ENCODE data around the gene RGSL1. TPM values are rescaled to one million over a fixed set of nuclear protein-coding genes. Genes with fewer than 3 reads are reported as not detected.

Gene RGSL1
- total RNA-seq, 1 experiment from 2014 or later = not detected

- Histone ChIP-seq H3K9me3 (ENCODE audit: control insufficient read depth, insufficient read depth, low read depth, low read length) (no peaks in the 10 kb centered on the region), H3K27me3 (ENCODE audit: control insufficient read depth, insufficient read depth, low read length) (no peaks in the 10 kb centered on the region), H3K4me3 (ENCODE audit: low read depth in 2 of 2, low read length in 2 of 2) (no peak overlapping the region), H3K4me1 (ENCODE audit: control insufficient read depth, insufficient read depth, low read length) (no peaks in the 10 kb centered on the region), H3K27ac (ENCODE audit: low read length) (no peak overlapping the region), H3K36me3 (ENCODE audit: control insufficient read depth, insufficient read depth, low read length) (no peaks in the 10 kb centered on the region)
- no peak for DNase-seq (ENCODE audit: low read depth, low spot score)
- no peak for ATAC-seq
- intact Hi-C loops (cut with micrococcal nuclease; ENCODE audit: unreplicated experiment) (no loop called here), in situ Hi-C loops (cut with HindIII; ENCODE audit: low pct_unique_long_range_greater_than_20kb, low sequenced_read_pairs) (no loop called here)
- no TSS peak for BruUV-seq (replicated peaks)
- ChIA-PET POLR2A (no interaction called here), CTCF (no interaction called here)
- no peak for TF ChIP-seq POLR2AphosphoS5 (IDR thresholded peaks at IDR 0.05; ENCODE audit: low read depth, low read length)
These were observed 2.3 kb upstream of the RGSL1 start for GRCh38 chr1:182447660-182448059.

GRCh38 chr1:182453631-182454030 lies 3.7 kb downstream of the RGSL1 start:
- H3K4me3 ChIP-seq (ENCODE audit: low read depth in 2 of 2, low read length in 2 of 2) = no peak overlapping the region
- POLR2A ChIA-PET = interaction anchor here (0.5 to 0.6 kb wide), 2 partner anchors 10 to 26 kb away, joined by 3 to 5 read pairs; no protein-coding TSS in a partner anchor
- H3K27ac ChIP-seq (ENCODE audit: low read length) = no peak overlapping the region
- intact Hi-C loops (cut with micrococcal nuclease; ENCODE audit: unreplicated experiment) = no loop called here
- H3K27me3 ChIP-seq (ENCODE audit: control insufficient read depth, insufficient read depth, low read length) = no peaks in the 10 kb centered on the region
- ATAC-seq (no peak), DNase-seq (ENCODE audit: low read depth, low spot score) (no peak)
- H3K4me1 ChIP-seq (ENCODE audit: control insufficient read depth, insufficient read depth, low read length) = no peaks in the 10 kb centered on the region
- in situ Hi-C loops (cut with HindIII; ENCODE audit: low pct_unique_long_range_greater_than_20kb, low sequenced_read_pairs) = no loop called here
- no peak for TF ChIP-seq REST (IDR thresholded peaks at IDR 0.05; ENCODE audit: insufficient read depth in 1 of 2, low read depth in 2 of 2, low read length in 1 of 2)
- no peak for TF ChIP-seq POLR2AphosphoS5 (IDR thresholded peaks at IDR 0.05; ENCODE audit: low read depth, low read length)
- no peak for TF ChIP-seq TCF7L2 (IDR thresholded peaks at IDR 0.05; ENCODE audit: low read depth, low read length)
- TF ChIP-seq CTCF (IDR thresholded peaks at IDR 0.05) = no peak
- no peak for TF ChIP-seq SIN3A (IDR thresholded peaks at IDR 0.05; ENCODE audit: borderline replicate concordance, insufficient read depth, low read depth, low read length)
- H3K36me3 ChIP-seq (ENCODE audit: control insufficient read depth, insufficient read depth, low read length) = no peaks in the 10 kb centered on the region
- no TSS peak for BruUV-seq (replicated peaks)
- CTCF ChIA-PET = no interaction called here
- no peaks in the 10 kb centered on the region for H3K9me3 ChIP-seq (ENCODE audit: control insufficient read depth, insufficient read depth, low read depth, low read length)

- ChIA-PET POLR2A (no interaction called here), CTCF (no interaction called here)
- TF ChIP-seq REST (IDR thresholded peaks at IDR 0.05; ENCODE audit: insufficient read depth in 1 of 2, low read depth in 2 of 2, low read length in 1 of 2) = no peak
- TF ChIP-seq POLR2AphosphoS5 (IDR thresholded peaks at IDR 0.05; ENCODE audit: low read depth, low read length) = no peak
- no peak for TF ChIP-seq CTCF (IDR thresholded peaks at IDR 0.05)
- no peak for TF ChIP-seq SIN3A (IDR thresholded peaks at IDR 0.05; ENCODE audit: borderline replicate concordance, insufficient read depth, low read depth, low read length)
- no peak for TF ChIP-seq TCF7L2 (IDR thresholded peaks at IDR 0.05; ENCODE audit: low read depth, low read length)
- no peaks in the 10 kb centered on the region for H3K4me1 ChIP-seq (ENCODE audit: control insufficient read depth, insufficient read depth, low read length)
- H3K27ac ChIP-seq (ENCODE audit: low read length) = no peak overlapping the region
- in situ Hi-C loops (cut with HindIII; ENCODE audit: low pct_unique_long_range_greater_than_20kb, low sequenced_read_pairs) (no loop called here), intact Hi-C loops (cut with micrococcal nuclease; ENCODE audit: unreplicated experiment) (no loop called here)
- H3K36me3 ChIP-seq (ENCODE audit: control insufficient read depth, insufficient read depth, low read length) = no peaks in the 10 kb centered on the region
- no peaks in the 10 kb centered on the region for H3K9me3 ChIP-seq (ENCODE audit: control insufficient read depth, insufficient read depth, low read depth, low read length)
- no peaks in the 10 kb centered on the region for H3K27me3 ChIP-seq (ENCODE audit: control insufficient read depth, insufficient read depth, low read length)
- ATAC-seq (no peak), DNase-seq (ENCODE audit: low read depth, low spot score) (no peak)
- BruUV-seq (replicated peaks) = no TSS peak
- H3K4me3 ChIP-seq (ENCODE audit: low read depth in 2 of 2, low read length in 2 of 2) = no peak overlapping the region
These were observed 7.9 kb downstream of the RGSL1 start for GRCh38 chr1:182457844-182458243.

All from Panc1 (cell line).